ENCODE data around the gene PIWIL4.

DNA sequence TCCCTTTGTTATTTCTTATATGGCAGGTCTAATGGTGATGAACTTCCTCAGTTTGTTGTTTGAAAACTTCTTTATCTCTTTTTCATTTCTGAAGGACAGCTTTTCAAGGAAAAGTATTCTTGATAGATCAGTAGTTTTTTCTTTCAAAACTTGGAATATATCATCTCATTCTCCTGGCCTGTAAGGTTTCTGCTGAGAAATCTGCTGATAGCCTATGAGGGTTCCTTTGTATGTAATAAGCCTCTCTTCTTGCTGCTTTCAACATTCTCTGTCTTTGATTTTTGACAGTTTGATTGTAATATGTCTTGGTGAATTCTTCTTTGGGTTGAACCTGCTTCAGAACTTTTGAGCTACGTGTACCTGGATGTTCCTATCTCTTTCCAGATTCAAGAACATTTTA lies 46.0 kb downstream of the PIWIL4 start:
- no peak for TF ChIP-seq CTCF (IDR thresholded peaks at IDR 0.05)
- no peak for TF ChIP-seq ZFX (IDR thresholded peaks at IDR 0.05; ENCODE audit: borderline replicate concordance)
